Measurements from ENCODE around the gene CERCAM.

DNA sequence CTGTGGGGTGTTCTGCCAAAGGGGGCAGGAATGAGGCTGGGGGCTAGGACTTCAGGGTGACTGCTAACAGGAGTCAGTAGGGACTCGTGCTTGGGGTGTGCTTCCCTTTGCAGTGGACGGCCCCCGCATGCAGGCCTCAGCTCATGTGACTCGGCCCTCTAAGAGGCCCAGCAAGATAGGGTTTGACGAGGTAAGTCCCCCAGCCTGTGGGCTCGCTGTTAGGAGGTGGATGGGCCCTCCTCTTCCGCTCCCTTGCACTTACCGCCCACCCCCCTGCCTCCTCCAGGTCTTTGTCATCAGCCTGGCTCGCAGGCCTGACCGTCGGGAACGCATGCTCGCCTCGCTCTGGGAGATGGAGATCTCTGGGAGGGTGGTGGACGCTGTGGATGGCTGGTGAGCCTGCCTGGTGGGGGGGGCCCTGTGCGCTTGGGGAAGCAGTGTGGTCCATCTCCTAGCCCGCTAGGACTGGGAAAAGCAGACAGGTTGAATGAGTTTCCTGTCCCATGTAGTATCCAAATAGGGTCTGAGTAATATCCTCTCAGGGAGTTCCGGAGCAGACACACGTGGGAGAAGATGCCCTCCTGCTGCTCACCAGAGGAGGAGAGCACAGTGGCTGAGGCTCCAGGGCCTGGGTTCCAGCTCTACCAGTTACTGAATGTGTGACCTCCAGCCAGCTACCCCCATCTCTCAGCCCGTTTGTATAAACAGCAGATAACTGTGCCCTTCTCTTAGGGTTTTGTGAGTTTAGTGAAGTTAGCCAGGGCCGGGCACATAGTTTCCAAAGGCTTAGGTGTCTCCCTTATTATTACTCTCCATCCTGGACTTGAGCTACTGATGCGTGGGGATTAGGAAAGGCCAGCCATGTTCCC lies 8.2 kb downstream of the CERCAM start:
- no peak for TF ChIP-seq REST (IDR thresholded peaks at IDR 0.05; ENCODE audit: borderline replicate concordance in 1 of 2, low read depth in 1 of 2, low read length in 2 of 2)
- TF ChIP-seq NFIB (CRISPR knock-in tag; IDR thresholded peaks at IDR 0.05; ENCODE audit: borderline replicate concordance) = no peak
- TF ChIP-seq POLR2A (IDR thresholded peaks at IDR 0.05; ENCODE audit: insufficient read depth in 1 of 2, low read depth in 2 of 2, low read length in 2 of 2) = no peak
- TF ChIP-seq HINFP (CRISPR knock-in tag; IDR thresholded peaks at IDR 0.05; ENCODE audit: low read depth) = no peak
- TF ChIP-seq ERF (CRISPR knock-in tag; IDR thresholded peaks at IDR 0.05) = no peak
- TF ChIP-seq, protein P1, sequence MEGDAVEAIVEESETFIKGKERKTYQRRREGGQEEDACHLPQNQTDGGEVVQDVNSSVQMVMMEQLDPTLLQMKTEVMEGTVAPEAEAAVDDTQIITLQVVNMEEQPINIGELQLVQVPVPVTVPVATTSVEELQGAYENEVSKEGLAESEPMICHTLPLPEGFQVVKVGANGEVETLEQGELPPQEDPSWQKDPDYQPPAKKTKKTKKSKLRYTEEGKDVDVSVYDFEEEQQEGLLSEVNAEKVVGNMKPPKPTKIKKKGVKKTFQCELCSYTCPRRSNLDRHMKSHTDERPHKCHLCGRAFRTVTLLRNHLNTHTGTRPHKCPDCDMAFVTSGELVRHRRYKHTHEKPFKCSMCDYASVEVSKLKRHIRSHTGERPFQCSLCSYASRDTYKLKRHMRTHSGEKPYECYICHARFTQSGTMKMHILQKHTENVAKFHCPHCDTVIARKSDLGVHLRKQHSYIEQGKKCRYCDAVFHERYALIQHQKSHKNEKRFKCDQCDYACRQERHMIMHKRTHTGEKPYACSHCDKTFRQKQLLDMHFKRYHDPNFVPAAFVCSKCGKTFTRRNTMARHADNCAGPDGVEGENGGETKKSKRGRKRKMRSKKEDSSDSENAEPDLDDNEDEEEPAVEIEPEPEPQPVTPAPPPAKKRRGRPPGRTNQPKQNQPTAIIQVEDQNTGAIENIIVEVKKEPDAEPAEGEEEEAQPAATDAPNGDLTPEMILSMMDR (CRISPR knock-in tag; IDR thresholded peaks at IDR 0.05) = no peak
- TF ChIP-seq ZNF44 (CRISPR knock-in tag; IDR thresholded peaks at IDR 0.05) = no peak
- TF ChIP-seq TBP (CRISPR knock-in tag; IDR thresholded peaks at IDR 0.05) = no peak
- TF ChIP-seq KDM2A (CRISPR knock-in tag; IDR thresholded peaks at IDR 0.05; ENCODE audit: borderline replicate concordance, low read depth) = no peak
- TF ChIP-seq BRD4 (CRISPR knock-in tag; IDR thresholded peaks at IDR 0.05) = no peak
- TF ChIP-seq SMARCC2 (IDR thresholded peaks at IDR 0.05) = no peak
- TF ChIP-seq BCL3 (CRISPR knock-in tag; IDR thresholded peaks at IDR 0.05) = no peak
- TF ChIP-seq SRF (IDR thresholded peaks at IDR 0.05; ENCODE audit: low read depth, low read length) = no peak

All from HepG2 (cell line).